H1 (cell line): ENCODE data around the gene SPARCL1. TPM values are rescaled to one million over a fixed set of nuclear protein-coding genes. Genes with fewer than 3 reads are reported as not detected.

Experiments used
- BRCA1 ChIP-seq: IDR thresholded peaks from 2 replicates; pipeline ENCODE4 v1.6.1; 2012; ENCODE audit warnings: low read depth, low read length, improper control_type of control experiment
- MAX ChIP-seq: IDR thresholded peaks from 2 replicates; pipeline ENCODE4 v1.6.1; 2012; ENCODE audit warnings: inconsistent platforms
- TAF1 ChIP-seq: IDR thresholded peaks from 2 replicates; pipeline ENCODE4 v1.6.1; 2011; ENCODE audit warnings: mild to moderate bottlenecking, low read depth, low read length
- polyA plus RNA-seq, 7 experiments: library from polyadenylated mRNA; depleted of rRNA in 3 of 7; stranded (reverse) in 5 of 7; unstranded in 2 of 7; fragments of >200 nt in 5 of 7; fragments of 200-250 nt in 2 of 7; gene quantifications; 1 replicate in 5 of 7; 2 replicates in 1 of 7; 4 replicates in 1 of 7; pipeline versions ENCODE4 v1.2.1 to v1.2.3, GENCODE V29; 2011 to 2013; ENCODE audit warnings: missing spikeins in 2 of 7, mixed read lengths in 2 of 7
- total RNA-seq: library from RNA; stranded (reverse); fragmentation: NEBNext Ultra II Directional; extraction: Animal tissue kit (Norgen Biotek cat#: 25700); gene quantifications from 2 replicates; pipeline ENCODE4 v1.2.1, GENCODE V29; 2021

The SPARCL1 gene
- total and polyA plus RNA-seq, 2 of the 8 experiments (the other 6 are each of a cell fraction or from before 2014, with no cell fraction given): 0.48 to 0.51 TPM

- TF ChIP-seq MAX (no peak), TAF1 (no peak), BRCA1 (no peak)
Observed at GRCh38 chr4:87490664-87491369, 38.4 kb downstream of the SPARCL1 start (continued).
